GM18499 (cell line): ENCODE results near the gene GDPD4.

Source experiments
- ATAC-seq: cut with Tn5 transposase; IDR thresholded peaks from one replicate; pipeline ENCODE4 v1.9.1; 2021; ENCODE audit warnings: moderate number of reproducible peaks; ENCODE audit not compliant: insufficient read depth, unreplicated experiment

GDPD4 gene

GRCh38 chr11:77193911-77194830, 107.3 kb downstream of the GDPD4 start:
- ATAC-seq, result no peak

GRCh38 chr11:77193167-77193566, 108.3 kb downstream of the GDPD4 start:
- no peak for ATAC-seq

- ATAC-seq, result no peak
Observed at GRCh38 chr11:77191823-77192495, 109.5 kb downstream of the GDPD4 start.

- ATAC-seq, result no peak
Observed at GRCh38 chr11:77191429-77191822, 110.1 kb downstream of the GDPD4 start.

- no peak for ATAC-seq
Observed at GRCh38 chr11:77190331-77191075, 111.0 kb downstream of the GDPD4 start.

GRCh38 chr11:77189588-77190210, 111.8 kb downstream of the GDPD4 start:
- ATAC-seq, result no peak

- ATAC-seq, result no peak
Observed at GRCh38 chr11:77188633-77189491, 112.6 kb downstream of the GDPD4 start.

GRCh38 chr11:77187776-77188632, 113.5 kb downstream of the GDPD4 start:
- no peak for ATAC-seq

GRCh38 chr11:77187111-77187750, 114.3 kb downstream of the GDPD4 start:
- no peak for ATAC-seq

GRCh38 chr11:77186302-77186701, 115.2 kb downstream of the GDPD4 start:
- no peak for ATAC-seq

GRCh38 chr11:77184136-77184860, 117.2 kb downstream of the GDPD4 start:
- ATAC-seq, result no peak

GRCh38 chr11:77183431-77183984, 118.0 kb downstream of the GDPD4 start:
- ATAC-seq, result no peak

- ATAC-seq, result no peak
Observed at GRCh38 chr11:77182542-77183430, 118.7 kb downstream of the GDPD4 start.

GRCh38 chr11:77181799-77182541, 119.5 kb downstream of the GDPD4 start:
- ATAC-seq, result no peak

GRCh38 chr11:77181226-77181625, 120.3 kb downstream of the GDPD4 start:
- no peak for ATAC-seq

- no peak for ATAC-seq
Observed at GRCh38 chr11:77180346-77180745, 121.1 kb downstream of the GDPD4 start.
